Gastroesophageal sphincter (tissue), 3 donors: Measurements from ENCODE around the gene SERPINE3.

Experiments used
- CTCF ChIP-seq, 4 experiments: fragments of 200-600 bp in 2 of 4; fragments of 450-650 bp in 2 of 4; sonication (generic) in 1 of 4; IDR thresholded peaks; one replicate each; pipeline ENCODE4 v1.5.1; 2017 to 2019; ENCODE audit warnings: antibody characterized with exemption in 4 of 4, mild to moderate bottlenecking in 2 of 4, moderate library complexity in 2 of 4
- EP300 ChIP-seq: sonication (generic); formaldehyde crosslinking; IDR thresholded peaks from one replicate; pipeline ENCODE4 v1.6.1; 2017; ENCODE audit warnings: antibody characterized with exemption, mild to moderate bottlenecking
- POLR2A ChIP-seq, 2 donors: fragments of 450-650 bp; IDR thresholded peaks; one replicate each; pipeline ENCODE4 v1.6.1; 2017; ENCODE audit warnings: antibody characterized with exemption in 2 of 2, mild to moderate bottlenecking in 2 of 2, moderate library complexity in 1 of 2
- POLR2AphosphoS5 ChIP-seq: sonication (generic); formaldehyde crosslinking; IDR thresholded peaks from one replicate; pipeline ENCODE4 v1.6.1; 2017; ENCODE audit warnings: antibody characterized with exemption

DNA sequence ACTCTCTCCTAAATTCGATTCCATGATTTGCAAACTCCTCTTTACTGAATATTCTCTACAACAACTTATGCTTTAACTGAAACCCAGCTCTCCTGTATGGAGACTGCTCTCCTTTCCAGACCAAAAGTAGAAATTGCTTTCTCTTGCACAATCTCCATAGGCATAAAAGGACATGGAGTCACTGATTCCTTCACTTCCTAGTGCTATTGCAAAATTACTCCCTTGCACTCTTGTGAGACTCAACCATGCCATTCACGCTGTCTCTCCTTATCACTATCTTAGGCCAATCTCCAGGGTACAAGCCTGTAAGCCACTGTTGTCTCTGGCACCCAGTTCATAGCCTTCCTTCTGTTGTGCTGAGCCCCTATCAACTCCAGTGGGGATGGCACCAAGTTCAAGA is 30.6 kb downstream of the SERPINE3 start:
- TF ChIP-seq CTCF (IDR thresholded peaks at IDR 0.05) = no peak
- no peak for TF ChIP-seq POLR2AphosphoS5
- TF ChIP-seq POLR2A (IDR thresholded peaks at IDR 0.05) = no peak
- no peak for TF ChIP-seq EP300
